ENCODE data around the gene SDR42E1. TPM values are rescaled to one million over a fixed set of nuclear protein-coding genes. Genes with fewer than 3 reads are reported as not detected.

The SDR42E1 gene
- polyA plus RNA-seq, 1 donor (not counting 4 experiments of a cell fraction or from before 2014, with no cell fraction given): 20.3 TPM

DNA sequence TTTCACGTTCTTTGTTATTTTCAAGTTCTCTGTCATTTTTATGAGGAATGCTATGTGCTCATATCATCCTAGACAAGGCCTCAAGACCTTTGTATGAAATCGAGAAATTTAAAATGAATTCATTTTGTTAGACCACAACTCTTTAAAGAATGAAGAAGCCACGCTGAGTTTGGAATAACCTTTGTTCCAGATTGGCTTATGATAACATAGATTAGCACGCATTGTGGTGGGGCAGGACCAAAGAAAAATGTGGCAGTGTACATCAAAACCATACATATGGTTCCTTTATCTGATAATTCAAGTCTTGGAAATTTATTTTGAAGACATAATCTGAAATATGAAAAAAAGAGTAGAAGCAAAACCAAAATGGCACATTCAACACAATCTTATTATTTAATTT, 26.0 kb upstream of the SDR42E1 start:
- no peak for FAIRE-seq
- no peaks in the 10 kb centered on the region for H4K20me1 ChIP-seq (ENCODE audit: control insufficient read depth, extremely low read depth, insufficient read depth, low read length)
- H3K4me3 ChIP-seq (ENCODE audit: control insufficient read depth in 2 of 3, extremely low read depth in 1 of 3, insufficient read depth in 2 of 3, low read depth in 1 of 3, low read length in 3 of 3): no peak overlapping the region
- H3K27me3 ChIP-seq (ENCODE audit: control insufficient read depth, extremely low read depth, insufficient read depth, low read length): no peaks in the 10 kb centered on the region
- H3K4me1 ChIP-seq (ENCODE audit: control insufficient read depth, extremely low read depth, insufficient read depth, low read length): peaks cover 30% of the 10 kb centered on the region
- H3K36me3 ChIP-seq (ENCODE audit: control insufficient read depth in 2 of 2, extremely low read depth in 1 of 2, insufficient read depth in 2 of 2, low read length in 2 of 2): no peaks in the 10 kb centered on the region
- DNase-seq (ENCODE audit: low read depth, low spot score): no peak
- no peak overlapping the region for H3K9ac ChIP-seq (ENCODE audit: control insufficient read depth, extremely low read depth, insufficient read depth, low read length)
- no peak overlapping the region for H3K4me2 ChIP-seq (ENCODE audit: control insufficient read depth, extremely low read depth, insufficient read depth, low read depth, low read length)
- H3K9me1 ChIP-seq (ENCODE audit: control insufficient read depth, extremely low read depth, insufficient read depth, low read length): no peaks in the 10 kb centered on the region
- H3K27ac ChIP-seq (ENCODE audit: control insufficient read depth, insufficient read depth, low read length): no peak overlapping the region
- no peak overlapping the region for H2AFZ ChIP-seq (ENCODE audit: control insufficient read depth, low read length)
- H3K79me2 ChIP-seq (ENCODE audit: control insufficient read depth, insufficient read depth, low read length): no peaks in the 10 kb centered on the region
- TF ChIP-seq, protein P1, sequence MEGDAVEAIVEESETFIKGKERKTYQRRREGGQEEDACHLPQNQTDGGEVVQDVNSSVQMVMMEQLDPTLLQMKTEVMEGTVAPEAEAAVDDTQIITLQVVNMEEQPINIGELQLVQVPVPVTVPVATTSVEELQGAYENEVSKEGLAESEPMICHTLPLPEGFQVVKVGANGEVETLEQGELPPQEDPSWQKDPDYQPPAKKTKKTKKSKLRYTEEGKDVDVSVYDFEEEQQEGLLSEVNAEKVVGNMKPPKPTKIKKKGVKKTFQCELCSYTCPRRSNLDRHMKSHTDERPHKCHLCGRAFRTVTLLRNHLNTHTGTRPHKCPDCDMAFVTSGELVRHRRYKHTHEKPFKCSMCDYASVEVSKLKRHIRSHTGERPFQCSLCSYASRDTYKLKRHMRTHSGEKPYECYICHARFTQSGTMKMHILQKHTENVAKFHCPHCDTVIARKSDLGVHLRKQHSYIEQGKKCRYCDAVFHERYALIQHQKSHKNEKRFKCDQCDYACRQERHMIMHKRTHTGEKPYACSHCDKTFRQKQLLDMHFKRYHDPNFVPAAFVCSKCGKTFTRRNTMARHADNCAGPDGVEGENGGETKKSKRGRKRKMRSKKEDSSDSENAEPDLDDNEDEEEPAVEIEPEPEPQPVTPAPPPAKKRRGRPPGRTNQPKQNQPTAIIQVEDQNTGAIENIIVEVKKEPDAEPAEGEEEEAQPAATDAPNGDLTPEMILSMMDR (optimal IDR thresholded peaks at IDR 0.05 in 1 of 3, IDR thresholded peaks at IDR 0.05 in 1 of 3, conservative IDR thresholded peaks at IDR 0.05 in 1 of 3; ENCODE audit: extremely low read depth in 1 of 3, insufficient read depth in 2 of 3, low read length in 3 of 3): no peak
- no peak for TF ChIP-seq EZH2 (IDR thresholded peaks at IDR 0.05; ENCODE audit: low read length)
- dilution Hi-C loops (cut with MboI; ENCODE audit: extremely low pct_ligation_motif_present, low sequenced_read_pairs): no loop called here
- no peaks in the 10 kb centered on the region for H3K9me3 ChIP-seq (ENCODE audit: control insufficient read depth, low read depth, low read length)

DNA sequence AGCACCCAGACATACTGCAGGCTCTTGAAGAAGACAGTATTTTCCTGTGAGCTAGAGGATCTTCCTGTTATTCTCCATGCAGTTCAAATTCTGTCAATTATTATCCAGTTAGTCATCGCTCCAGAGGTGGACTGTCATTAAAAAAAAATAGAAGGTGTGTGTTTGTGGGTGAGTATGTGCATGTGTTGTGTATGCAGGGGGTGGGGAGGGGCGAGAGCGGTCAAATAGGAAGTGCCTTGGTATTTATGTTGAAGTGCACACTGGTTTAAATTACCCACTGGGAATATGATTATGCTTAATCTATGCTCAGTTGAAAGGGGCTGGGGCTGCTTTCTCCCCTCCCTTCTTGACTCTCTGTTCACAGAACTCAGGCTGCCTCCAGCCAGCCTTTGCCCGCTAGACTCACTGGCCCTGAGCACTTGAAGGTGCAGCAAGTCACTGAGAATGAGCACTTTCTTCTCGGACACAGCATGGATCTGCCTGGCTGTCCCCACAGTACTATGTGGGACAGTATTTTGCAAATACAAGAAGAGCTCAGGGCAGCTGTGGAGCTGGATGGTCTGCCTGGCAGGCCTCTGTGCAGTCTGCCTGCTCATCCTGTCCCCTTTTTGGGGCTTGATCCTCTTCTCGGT, 23.8 kb upstream of the SDR42E1 start, which contains the start of gene HSD17B2:
HSD17B2 (plus strand) TSS at position 273 of the 632 bp plus-strand sequence; CDS start at position 445, 172 bp downstream.
- Histone ChIP-seq H3K9me3 (ENCODE audit: control insufficient read depth, low read depth, low read length) (no peaks in the 10 kb centered on the region), H3K27ac (ENCODE audit: control insufficient read depth, insufficient read depth, low read length) (no peak within 1 kb of the TSS), H3K36me3 (ENCODE audit: control insufficient read depth in 2 of 2, extremely low read depth in 1 of 2, insufficient read depth in 2 of 2, low read length in 2 of 2) (no peaks in the 10 kb centered on the region), H2AFZ (ENCODE audit: control insufficient read depth, low read length) (peak within 1 kb of the TSS; percentile 56), H4K20me1 (ENCODE audit: control insufficient read depth, extremely low read depth, insufficient read depth, low read length) (no peaks in the 10 kb centered on the region), H3K79me2 (ENCODE audit: control insufficient read depth, insufficient read depth, low read length) (no peaks in the 10 kb centered on the region), H3K9ac (ENCODE audit: control insufficient read depth, extremely low read depth, insufficient read depth, low read length) (no peak within 1 kb of the TSS), H3K9me1 (ENCODE audit: control insufficient read depth, extremely low read depth, insufficient read depth, low read length) (no peaks in the 10 kb centered on the region), H3K4me1 (ENCODE audit: control insufficient read depth, extremely low read depth, insufficient read depth, low read length) (peaks cover 37% of the 10 kb centered on the region), H3K27me3 (ENCODE audit: control insufficient read depth, extremely low read depth, insufficient read depth, low read length) (no peaks in the 10 kb centered on the region), H3K4me3 (ENCODE audit: control insufficient read depth in 2 of 3, extremely low read depth in 1 of 3, insufficient read depth in 2 of 3, low read depth in 1 of 3, low read length in 3 of 3) (peak within 1 kb of the TSS in 2 of 3 experiments; percentile 17 to 34), H3K4me2 (ENCODE audit: control insufficient read depth, extremely low read depth, insufficient read depth, low read depth, low read length) (peak within 1 kb of the TSS; percentile 69)
- no peak for TF ChIP-seq EZH2 (IDR thresholded peaks at IDR 0.05; ENCODE audit: low read length)
- TF ChIP-seq, protein P1 (optimal IDR thresholded peaks at IDR 0.05 in 1 of 3, IDR thresholded peaks at IDR 0.05 in 1 of 3, conservative IDR thresholded peaks at IDR 0.05 in 1 of 3; ENCODE audit: extremely low read depth in 1 of 3, insufficient read depth in 2 of 3, low read length in 3 of 3): no peak
- dilution Hi-C loops (cut with MboI; ENCODE audit: extremely low pct_ligation_motif_present, low sequenced_read_pairs): no loop called here
- FAIRE-seq (peak; percentile 55), DNase-seq (ENCODE audit: low read depth, low spot score) (no peak)

Data from keratinocyte (primary cell).